NOMO-1 treated with DMSO at 0.1 percent for 48 hours (cell line): ENCODE results near the gene HTN1.
"Not testable (repeated sequence)": the region's sequence is repeated elsewhere in the genome, so short reads cannot be mapped to it uniquely, and the experiment has no call there.

Source experiments
- DNase-seq: peaks from one replicate; lab custom pipeline; 2025; ENCODE audit not compliant: unreplicated experiment; lab: John Stamatoyannopoulos, UW

The HTN1 gene

GRCh38 chr4:70050138-70050537 lies at the start of gene HTN1:
Gene HTN1, plus strand, starts transcription at chr4:70050438. Its CDS starts 2,639 bp downstream, at chr4:70053077.
- not testable (repeated sequence) for DNase-seq

DNA sequence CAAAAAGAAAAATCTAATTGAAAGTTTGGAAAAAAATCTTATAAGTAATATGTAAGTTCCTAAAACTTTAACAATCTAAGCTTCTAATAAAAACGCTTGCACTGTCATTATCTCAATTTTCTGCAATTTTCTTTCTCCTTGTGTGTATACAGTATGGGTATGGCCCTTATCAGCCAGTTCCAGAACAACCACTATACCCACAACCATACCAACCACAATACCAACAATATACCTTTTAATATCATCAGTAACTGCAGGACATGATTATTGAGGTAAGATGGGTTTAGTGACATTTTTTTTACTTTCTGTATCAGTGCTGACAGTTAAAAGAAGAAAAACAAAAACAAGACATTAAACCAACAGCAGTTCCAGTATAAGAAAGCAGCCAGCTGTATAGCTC lies 49.5 kb upstream of the HTN1 start:
- no peak for DNase-seq

GRCh38 chr4:70002507-70002906 lies 47.7 kb upstream of the HTN1 start:
- DNase-seq: no peak

DNA sequence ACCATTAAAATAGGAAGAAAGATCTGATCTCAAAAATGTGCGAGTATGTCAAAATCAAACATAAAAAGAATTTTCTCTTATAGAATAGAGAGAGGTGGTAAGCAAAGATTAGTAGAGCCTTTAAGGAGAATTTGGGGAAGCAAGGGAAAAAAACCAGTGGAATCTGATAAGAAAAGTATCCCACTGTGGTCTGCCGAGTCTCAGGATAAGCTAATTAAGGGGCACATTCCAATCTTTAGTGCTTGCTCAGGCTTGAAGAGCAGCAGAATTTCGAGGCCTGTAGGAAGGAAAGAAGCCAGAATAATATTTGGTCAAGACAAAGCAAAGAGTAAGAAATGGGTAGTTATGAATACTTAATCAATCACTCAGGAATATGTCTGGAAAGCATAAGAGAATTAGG lies 41.5 kb upstream of the HTN1 start:
- no peak for DNase-seq

GRCh38 chr4:70019006-70019405 lies 31.2 kb upstream of the HTN1 start:
- not testable (repeated sequence) for DNase-seq

- DNase-seq: no peak
Measured at GRCh38 chr4:70023218-70023617, 27.0 kb upstream of the HTN1 start.

DNA sequence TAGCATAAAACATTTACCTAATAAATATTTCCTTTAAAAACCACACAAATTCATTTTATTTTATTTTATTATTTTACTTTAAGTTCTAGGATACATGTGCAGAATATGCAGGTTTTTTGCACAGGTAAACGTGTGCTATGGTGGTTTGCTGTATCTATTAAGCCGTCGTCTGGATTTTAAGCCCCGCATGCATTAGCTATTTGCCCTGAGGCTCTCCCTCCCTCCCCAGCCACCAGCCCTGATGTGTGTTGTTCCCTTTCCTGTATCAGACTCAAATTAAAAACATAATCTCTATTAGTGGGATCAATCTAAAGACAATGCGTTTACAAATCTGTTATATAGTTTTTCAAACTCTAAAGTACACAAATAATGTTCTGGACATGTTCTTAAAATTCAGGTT lies 23.2 kb upstream of the HTN1 start:
- DNase-seq: no peak

GRCh38 chr4:70028159-70028558 lies 22.1 kb upstream of the HTN1 start, which contains the start of gene HTN3:
Gene HTN3, plus strand, starts transcription at chr4:70028459. Its CDS starts 2,282 bp downstream, at chr4:70030741.
- not testable (repeated sequence) for DNase-seq

DNA sequence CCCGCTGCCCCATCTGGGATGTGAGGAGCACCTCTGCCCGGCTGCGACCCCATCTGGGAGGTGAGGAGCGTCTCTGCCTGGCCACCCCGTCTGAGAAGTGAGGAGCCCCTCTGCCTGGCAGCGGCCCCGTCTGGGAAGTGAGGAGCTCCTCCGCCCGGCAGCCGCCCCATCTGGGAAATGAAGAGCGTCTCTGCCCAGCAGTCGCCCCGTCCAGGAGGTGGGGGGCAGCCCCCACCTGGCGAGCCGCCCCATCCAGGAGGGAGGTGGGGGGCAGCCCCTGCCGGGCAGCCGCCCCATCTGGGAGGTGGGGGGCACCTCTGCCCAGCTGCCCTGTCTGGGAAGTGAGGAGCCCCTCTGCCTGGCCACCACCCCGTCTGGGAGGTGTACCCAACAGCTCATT lies 12.7 kb upstream of the HTN1 start:
- not testable (repeated sequence) for DNase-seq

GRCh38 chr4:70039928-70040327 lies 10.3 kb upstream of the HTN1 start:
- DNase-seq: not testable (repeated sequence)

GRCh38 chr4:70041652-70042286 lies 8.5 kb upstream of the HTN1 start:
- DNase-seq: no peak

DNA sequence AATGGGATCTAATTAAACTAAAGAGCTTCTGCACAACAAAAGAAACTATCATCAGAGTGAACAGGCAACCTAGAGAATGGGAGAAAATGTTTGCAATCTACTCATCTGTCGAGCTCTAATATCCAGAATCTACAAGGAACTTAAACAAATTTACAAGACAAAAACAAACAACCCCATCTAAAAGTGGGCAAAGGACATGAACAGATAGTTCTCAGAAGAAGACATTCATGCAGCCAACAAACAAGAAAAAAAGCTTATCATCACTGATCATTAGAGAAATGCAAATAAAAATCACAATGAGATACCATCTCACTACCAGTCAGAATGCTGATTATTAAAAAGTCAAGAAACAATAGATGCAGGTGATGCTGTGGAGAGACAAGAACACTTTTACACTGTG lies 6.3 kb downstream of the HTN1 start:
- not testable (repeated sequence) for DNase-seq

GRCh38 chr4:70057651-70058050 lies 7.4 kb downstream of the HTN1 start:
- DNase-seq: no peak

DNA sequence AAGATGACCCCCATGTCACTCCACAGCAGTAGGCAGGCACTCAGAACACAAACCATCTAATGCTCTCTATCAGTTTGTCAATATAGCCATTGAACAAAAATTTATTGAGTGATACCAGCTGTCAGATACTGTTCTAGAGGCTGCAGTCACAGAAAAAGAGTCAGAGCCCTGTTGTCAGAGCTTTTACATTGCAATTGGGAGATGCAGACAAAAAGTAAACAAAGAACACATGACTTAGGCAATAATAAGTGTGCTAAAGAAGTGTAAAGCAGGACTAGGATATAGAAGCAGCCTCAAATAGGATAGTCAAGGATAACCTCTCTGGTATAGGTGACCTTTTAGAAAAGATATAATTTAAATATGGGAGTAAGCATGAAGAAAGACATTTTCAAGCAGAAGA lies 8.9 kb downstream of the HTN1 start:
- no peak for DNase-seq

DNA sequence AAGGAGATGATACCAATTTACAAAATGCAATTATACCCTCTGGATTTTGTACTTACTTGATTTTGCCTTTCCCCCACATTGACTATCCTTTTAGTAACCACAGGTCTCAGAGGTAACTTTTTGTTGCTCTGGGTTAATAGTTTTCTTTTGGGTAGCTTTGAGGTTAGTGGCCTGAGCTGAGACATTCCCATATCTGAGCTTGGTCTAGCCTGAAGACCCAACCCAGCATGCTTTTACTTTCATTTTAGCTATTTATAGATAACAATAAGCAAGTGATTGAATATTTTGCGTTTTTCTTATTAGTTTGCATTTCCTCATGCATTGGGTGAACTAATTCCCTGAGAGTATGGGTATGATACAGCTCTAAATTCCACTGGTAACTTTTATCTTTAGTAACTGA lies 11.8 kb downstream of the HTN1 start:
- no peak for DNase-seq

- no peak for DNase-seq
Measured at GRCh38 chr4:70080205-70080604, 30.0 kb downstream of the HTN1 start.

GRCh38 chr4:70099206-70099605 lies 49.0 kb downstream of the HTN1 start:
- DNase-seq: no peak
